GM23338 (cell line): ENCODE data around the gene EVL. TPM values are rescaled to one million over a fixed set of nuclear protein-coding genes. Genes with fewer than 3 reads are reported as not detected.

Experiments
- ATAC-seq: fragments of 200-7000 bp; cut with Tn5 transposase; 3 replicates; pipeline ENCODE4 v1.9.1; 2020
- DNase-seq: peaks from one replicate; pipeline ENCODE4 v3.0.0-alpha.2; 2015; ENCODE audit warnings: low spot score
- H2AFZ ChIP-seq: fragments of 200-600 bp; sonication (generic); 2 replicates; pipeline ENCODE4 v1.8.0; 2016; ENCODE audit warnings: antibody characterized with exemption, mild to moderate bottlenecking, moderate library complexity
- H3F3A ChIP-seq: fragments of 200-600 bp; sonication (generic); replicated peaks from 2 replicates; pipeline ENCODE4 v1.8.0; 2017; ENCODE audit warnings: antibody characterized with exemption, mixed run types, low read depth
- H3K27ac ChIP-seq: fragments of 200-600 bp; sonication (generic); 2 replicates; pipeline ENCODE4 v1.6.1; 2016; ENCODE audit warnings: low read depth
- H3K27me3 ChIP-seq: fragments of 200-600 bp; sonication (generic); 2 replicates; pipeline ENCODE4 v1.8.0; 2016; ENCODE audit warnings: mild to moderate bottlenecking, mixed run types, moderate library complexity; ENCODE audit not compliant: insufficient read depth
- H3K36me3 ChIP-seq: fragments of 200-600 bp; sonication (generic); 2 replicates; pipeline ENCODE4 v1.8.0; 2016; ENCODE audit warnings: mild to moderate bottlenecking; ENCODE audit not compliant: insufficient read depth
- H3K4me1 ChIP-seq: fragments of 200-600 bp; sonication (generic); 2 replicates; pipeline ENCODE4 v1.8.0; 2016; ENCODE audit warnings: mild to moderate bottlenecking, moderate library complexity; ENCODE audit not compliant: insufficient read depth
- H3K4me2 ChIP-seq: fragments of 200-600 bp; sonication (generic); 2 replicates; pipeline ENCODE4 v1.7.1; 2017; ENCODE audit warnings: mixed run types
- H3K4me3 ChIP-seq: fragments of 200-600 bp; sonication (generic); 2 replicates; pipeline ENCODE4 v1.6.1; 2016; ENCODE audit warnings: mixed run types
- H3K79me2 ChIP-seq: fragments of 200-600 bp; sonication (generic); replicated peaks from 2 replicates; pipeline ENCODE4 v1.8.0; 2017; ENCODE audit warnings: mild to moderate bottlenecking; ENCODE audit not compliant: insufficient read depth
- H3K9me2 ChIP-seq: fragments of 200-600 bp; sonication (generic); 2 replicates; pipeline ENCODE4 v1.8.0; 2017; ENCODE audit not compliant: insufficient read depth
- H4K20me1 ChIP-seq: fragments of 200-600 bp; sonication (generic); replicated peaks from 2 replicates; pipeline ENCODE4 v1.8.0; 2017; ENCODE audit warnings: mild to moderate bottlenecking; ENCODE audit not compliant: insufficient read depth
- H3K27ac Mint-ChIP-seq: 2 replicates; pipeline ENCODE4 v1.8.0; 2020; ENCODE audit warnings: inconsistent platforms, mild to moderate bottlenecking, moderate library complexity, mixed read lengths
- H3K27me3 Mint-ChIP-seq: 3 replicates; pipeline ENCODE4 v1.8.0; 2022; ENCODE audit warnings: low read depth, mild to moderate bottlenecking, moderate library complexity, mixed read lengths, inconsistent platforms; ENCODE audit not compliant: insufficient read depth, poor library complexity
- H3K36me3 Mint-ChIP-seq: 3 replicates; pipeline ENCODE4 v1.8.0; 2021; ENCODE audit warnings: low read depth, mild to moderate bottlenecking, inconsistent platforms, moderate library complexity, mixed read lengths
- H3K4me1 Mint-ChIP-seq: 3 replicates; pipeline ENCODE4 v1.8.0; 2020; ENCODE audit warnings: mild to moderate bottlenecking, inconsistent platforms, mixed read lengths
- H3K4me3 Mint-ChIP-seq: 3 replicates; pipeline ENCODE4 v1.8.0; 2021; ENCODE audit warnings: moderate library complexity, mild to moderate bottlenecking, inconsistent platforms, mixed read lengths
- H3K9me3 Mint-ChIP-seq: 3 replicates; pipeline ENCODE4 v1.8.0; 2020; ENCODE audit warnings: moderate library complexity, mild to moderate bottlenecking, inconsistent platforms, mixed read lengths
- CREB1 ChIP-seq: fragments of 250-450 bp; sonication (Bioruptor Pico); IDR thresholded peaks from 2 replicates; pipeline ENCODE4 v1.5.0; 2020; ENCODE audit warnings: low read depth, mild to moderate bottlenecking, moderate library complexity
- EZH2 ChIP-seq: fragments of 200-600 bp; sonication (generic); IDR thresholded peaks from one replicate; pipeline ENCODE4 v1.8.0; 2017; ENCODE audit warnings: antibody characterized with exemption, mild to moderate bottlenecking, low read depth; ENCODE audit not compliant: unreplicated experiment
- EZH2phosphoT487 ChIP-seq: fragments of 200-600 bp; sonication (generic); IDR thresholded peaks from one replicate; pipeline ENCODE4 v1.8.1; 2018; ENCODE audit warnings: antibody characterized with exemption; ENCODE audit not compliant: unreplicated experiment
- JUNB ChIP-seq: IDR thresholded peaks from one replicate; pipeline ENCODE4 v1.6.1; 2016; ENCODE audit warnings: antibody characterized with exemption; ENCODE audit not compliant: unreplicated experiment
- NANOG ChIP-seq: IDR thresholded peaks from 2 replicates; pipeline ENCODE4 v1.6.1; 2016; ENCODE audit warnings: antibody characterized with exemption, borderline replicate concordance
- POLR2AphosphoS5 ChIP-seq: IDR thresholded peaks from 2 replicates; pipeline ENCODE4 v1.6.1; 2016; ENCODE audit warnings: antibody characterized with exemption, low read depth
- STAT1 ChIP-seq: IDR thresholded peaks from one replicate; pipeline ENCODE4 v1.6.1; 2016; ENCODE audit warnings: antibody characterized with exemption; ENCODE audit not compliant: unreplicated experiment
- ZNF114 ChIP-seq: fragments of 250-450 bp; sonication (Bioruptor Pico); IDR thresholded peaks from 2 replicates; pipeline ENCODE4 v1.5.0; 2020; ENCODE audit warnings: mild to moderate bottlenecking, moderate library complexity
- ZNF331 ChIP-seq: fragments of 250-450 bp; sonication (Bioruptor Pico); IDR thresholded peaks from 2 replicates; pipeline ENCODE4 v1.5.0; 2020; ENCODE audit warnings: low read depth, mild to moderate bottlenecking, moderate library complexity
- polyA plus RNA-seq: library from polyadenylated mRNA; unstranded; fragments of >200 nt; fragmentation: Nextera tagmentation; extraction: Ambion mirVana; gene quantifications from 2 replicates; pipeline ENCODE4 v1.2.1, GENCODE V29; 2016
- total RNA-seq: library from RNA; depleted of rRNA; stranded (reverse); fragments of >200 nt; shearing (Covaris generic); gene quantifications from 2 replicates; pipeline ENCODE4 v1.2.3, GENCODE V29; 2014
- TF ChIP-seq, protein P1 (sequence below), 2 experiments: fragments of 200-600 bp in 1 of 2; sonication (generic) in 1 of 2; conservative IDR thresholded peaks; 2 replicates each; pipeline versions ENCODE4 v1.5.1 to v1.6.1; 2016 to 2017; ENCODE audit warnings: antibody characterized with exemption in 2 of 2, low read depth in 2 of 2, mild to moderate bottlenecking in 2 of 2, moderate library complexity in 1 of 2
- TF ChIP-seq, protein P2 (sequence below): IDR thresholded peaks from one replicate; pipeline ENCODE4 v1.6.1; 2018; ENCODE audit warnings: antibody characterized with exemption; ENCODE audit not compliant: unreplicated experiment
- TF ChIP-seq, protein P3 (sequence below): fragments of 250-450 bp; sonication (Bioruptor Pico); IDR thresholded peaks from 2 replicates; pipeline ENCODE4 v1.5.0; 2020; ENCODE audit warnings: mild to moderate bottlenecking, moderate library complexity
- TF ChIP-seq, protein P4 (sequence below): IDR thresholded peaks from 2 replicates; pipeline ENCODE4 v1.6.1; 2016; ENCODE audit warnings: antibody characterized with exemption

Gene EVL
- total and polyA plus RNA-seq, 2 experiments from 2014 or later, result 28.2 to 50.5 TPM

DNA sequence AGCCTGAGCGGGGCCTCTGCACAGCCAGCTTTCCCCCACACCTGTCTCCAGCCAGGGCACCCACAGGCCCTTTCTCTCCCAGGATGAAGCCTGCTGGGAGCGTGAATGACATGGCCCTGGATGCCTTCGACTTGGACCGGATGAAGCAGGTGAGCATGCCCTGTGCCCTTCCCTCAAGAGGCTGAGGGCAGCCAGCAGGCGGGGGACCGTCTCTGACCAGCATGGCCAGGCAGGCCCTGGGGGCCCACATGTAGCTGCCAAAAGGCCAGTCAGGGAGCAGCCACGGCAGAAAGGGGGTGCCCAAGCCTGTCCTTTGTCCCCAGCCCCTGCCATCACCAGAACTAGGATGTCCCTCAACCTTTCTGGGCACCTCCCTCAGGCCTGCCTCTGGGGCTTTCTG, 75.9 kb downstream of the EVL start:
- H3K4me2 ChIP-seq, result peak overlapping the region; percentile 29; the same call in 1 of the 2 replicates
- H3K4me3 Mint-ChIP-seq, result no peak overlapping the region
- H3K4me1 ChIP-seq, result peaks cover 4% of the 10 kb centered on the region; the same call in 1 of the 2 replicates
- peaks cover 9% of the 10 kb centered on the region for H3K4me1 Mint-ChIP-seq
- H3K36me3 ChIP-seq, result no peaks in the 10 kb centered on the region
- ATAC-seq (no peak), DNase-seq (no peak)
- peaks cover 8% of the 10 kb centered on the region for H3K27me3 Mint-ChIP-seq
- H3K27ac Mint-ChIP-seq, result no peak overlapping the region
- H3K79me2 ChIP-seq, result no peaks in the 10 kb centered on the region
- no peaks in the 10 kb centered on the region for H3K9me2 ChIP-seq
- H2AFZ ChIP-seq, result no peak overlapping the region
- H3F3A ChIP-seq, result no peaks in the 10 kb centered on the region
- TF ChIP-seq, protein P1, sequence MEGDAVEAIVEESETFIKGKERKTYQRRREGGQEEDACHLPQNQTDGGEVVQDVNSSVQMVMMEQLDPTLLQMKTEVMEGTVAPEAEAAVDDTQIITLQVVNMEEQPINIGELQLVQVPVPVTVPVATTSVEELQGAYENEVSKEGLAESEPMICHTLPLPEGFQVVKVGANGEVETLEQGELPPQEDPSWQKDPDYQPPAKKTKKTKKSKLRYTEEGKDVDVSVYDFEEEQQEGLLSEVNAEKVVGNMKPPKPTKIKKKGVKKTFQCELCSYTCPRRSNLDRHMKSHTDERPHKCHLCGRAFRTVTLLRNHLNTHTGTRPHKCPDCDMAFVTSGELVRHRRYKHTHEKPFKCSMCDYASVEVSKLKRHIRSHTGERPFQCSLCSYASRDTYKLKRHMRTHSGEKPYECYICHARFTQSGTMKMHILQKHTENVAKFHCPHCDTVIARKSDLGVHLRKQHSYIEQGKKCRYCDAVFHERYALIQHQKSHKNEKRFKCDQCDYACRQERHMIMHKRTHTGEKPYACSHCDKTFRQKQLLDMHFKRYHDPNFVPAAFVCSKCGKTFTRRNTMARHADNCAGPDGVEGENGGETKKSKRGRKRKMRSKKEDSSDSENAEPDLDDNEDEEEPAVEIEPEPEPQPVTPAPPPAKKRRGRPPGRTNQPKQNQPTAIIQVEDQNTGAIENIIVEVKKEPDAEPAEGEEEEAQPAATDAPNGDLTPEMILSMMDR (conservative IDR thresholded peaks at IDR 0.05; ENCODE audit: low read depth in 2 of 2), result no peak
- TF ChIP-seq JUNB, result no peak
- no peak for TF ChIP-seq EZH2phosphoT487
- TF ChIP-seq, protein P2, sequence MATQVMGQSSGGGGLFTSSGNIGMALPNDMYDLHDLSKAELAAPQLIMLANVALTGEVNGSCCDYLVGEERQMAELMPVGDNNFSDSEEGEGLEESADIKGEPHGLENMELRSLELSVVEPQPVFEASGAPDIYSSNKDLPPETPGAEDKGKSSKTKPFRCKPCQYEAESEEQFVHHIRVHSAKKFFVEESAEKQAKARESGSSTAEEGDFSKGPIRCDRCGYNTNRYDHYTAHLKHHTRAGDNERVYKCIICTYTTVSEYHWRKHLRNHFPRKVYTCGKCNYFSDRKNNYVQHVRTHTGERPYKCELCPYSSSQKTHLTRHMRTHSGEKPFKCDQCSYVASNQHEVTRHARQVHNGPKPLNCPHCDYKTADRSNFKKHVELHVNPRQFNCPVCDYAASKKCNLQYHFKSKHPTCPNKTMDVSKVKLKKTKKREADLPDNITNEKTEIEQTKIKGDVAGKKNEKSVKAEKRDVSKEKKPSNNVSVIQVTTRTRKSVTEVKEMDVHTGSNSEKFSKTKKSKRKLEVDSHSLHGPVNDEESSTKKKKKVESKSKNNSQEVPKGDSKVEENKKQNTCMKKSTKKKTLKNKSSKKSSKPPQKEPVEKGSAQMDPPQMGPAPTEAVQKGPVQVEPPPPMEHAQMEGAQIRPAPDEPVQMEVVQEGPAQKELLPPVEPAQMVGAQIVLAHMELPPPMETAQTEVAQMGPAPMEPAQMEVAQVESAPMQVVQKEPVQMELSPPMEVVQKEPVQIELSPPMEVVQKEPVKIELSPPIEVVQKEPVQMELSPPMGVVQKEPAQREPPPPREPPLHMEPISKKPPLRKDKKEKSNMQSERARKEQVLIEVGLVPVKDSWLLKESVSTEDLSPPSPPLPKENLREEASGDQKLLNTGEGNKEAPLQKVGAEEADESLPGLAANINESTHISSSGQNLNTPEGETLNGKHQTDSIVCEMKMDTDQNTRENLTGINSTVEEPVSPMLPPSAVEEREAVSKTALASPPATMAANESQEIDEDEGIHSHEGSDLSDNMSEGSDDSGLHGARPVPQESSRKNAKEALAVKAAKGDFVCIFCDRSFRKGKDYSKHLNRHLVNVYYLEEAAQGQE, result no peak
- TF ChIP-seq ZNF331 (CRISPR knock-in tag), result no peak
- no peak for TF ChIP-seq STAT1
- TF ChIP-seq CREB1 (CRISPR knock-in tag), result no peak
- no peak for TF ChIP-seq EZH2
- no peak for TF ChIP-seq ZNF114 (CRISPR knock-in tag)
- TF ChIP-seq, protein P3, sequence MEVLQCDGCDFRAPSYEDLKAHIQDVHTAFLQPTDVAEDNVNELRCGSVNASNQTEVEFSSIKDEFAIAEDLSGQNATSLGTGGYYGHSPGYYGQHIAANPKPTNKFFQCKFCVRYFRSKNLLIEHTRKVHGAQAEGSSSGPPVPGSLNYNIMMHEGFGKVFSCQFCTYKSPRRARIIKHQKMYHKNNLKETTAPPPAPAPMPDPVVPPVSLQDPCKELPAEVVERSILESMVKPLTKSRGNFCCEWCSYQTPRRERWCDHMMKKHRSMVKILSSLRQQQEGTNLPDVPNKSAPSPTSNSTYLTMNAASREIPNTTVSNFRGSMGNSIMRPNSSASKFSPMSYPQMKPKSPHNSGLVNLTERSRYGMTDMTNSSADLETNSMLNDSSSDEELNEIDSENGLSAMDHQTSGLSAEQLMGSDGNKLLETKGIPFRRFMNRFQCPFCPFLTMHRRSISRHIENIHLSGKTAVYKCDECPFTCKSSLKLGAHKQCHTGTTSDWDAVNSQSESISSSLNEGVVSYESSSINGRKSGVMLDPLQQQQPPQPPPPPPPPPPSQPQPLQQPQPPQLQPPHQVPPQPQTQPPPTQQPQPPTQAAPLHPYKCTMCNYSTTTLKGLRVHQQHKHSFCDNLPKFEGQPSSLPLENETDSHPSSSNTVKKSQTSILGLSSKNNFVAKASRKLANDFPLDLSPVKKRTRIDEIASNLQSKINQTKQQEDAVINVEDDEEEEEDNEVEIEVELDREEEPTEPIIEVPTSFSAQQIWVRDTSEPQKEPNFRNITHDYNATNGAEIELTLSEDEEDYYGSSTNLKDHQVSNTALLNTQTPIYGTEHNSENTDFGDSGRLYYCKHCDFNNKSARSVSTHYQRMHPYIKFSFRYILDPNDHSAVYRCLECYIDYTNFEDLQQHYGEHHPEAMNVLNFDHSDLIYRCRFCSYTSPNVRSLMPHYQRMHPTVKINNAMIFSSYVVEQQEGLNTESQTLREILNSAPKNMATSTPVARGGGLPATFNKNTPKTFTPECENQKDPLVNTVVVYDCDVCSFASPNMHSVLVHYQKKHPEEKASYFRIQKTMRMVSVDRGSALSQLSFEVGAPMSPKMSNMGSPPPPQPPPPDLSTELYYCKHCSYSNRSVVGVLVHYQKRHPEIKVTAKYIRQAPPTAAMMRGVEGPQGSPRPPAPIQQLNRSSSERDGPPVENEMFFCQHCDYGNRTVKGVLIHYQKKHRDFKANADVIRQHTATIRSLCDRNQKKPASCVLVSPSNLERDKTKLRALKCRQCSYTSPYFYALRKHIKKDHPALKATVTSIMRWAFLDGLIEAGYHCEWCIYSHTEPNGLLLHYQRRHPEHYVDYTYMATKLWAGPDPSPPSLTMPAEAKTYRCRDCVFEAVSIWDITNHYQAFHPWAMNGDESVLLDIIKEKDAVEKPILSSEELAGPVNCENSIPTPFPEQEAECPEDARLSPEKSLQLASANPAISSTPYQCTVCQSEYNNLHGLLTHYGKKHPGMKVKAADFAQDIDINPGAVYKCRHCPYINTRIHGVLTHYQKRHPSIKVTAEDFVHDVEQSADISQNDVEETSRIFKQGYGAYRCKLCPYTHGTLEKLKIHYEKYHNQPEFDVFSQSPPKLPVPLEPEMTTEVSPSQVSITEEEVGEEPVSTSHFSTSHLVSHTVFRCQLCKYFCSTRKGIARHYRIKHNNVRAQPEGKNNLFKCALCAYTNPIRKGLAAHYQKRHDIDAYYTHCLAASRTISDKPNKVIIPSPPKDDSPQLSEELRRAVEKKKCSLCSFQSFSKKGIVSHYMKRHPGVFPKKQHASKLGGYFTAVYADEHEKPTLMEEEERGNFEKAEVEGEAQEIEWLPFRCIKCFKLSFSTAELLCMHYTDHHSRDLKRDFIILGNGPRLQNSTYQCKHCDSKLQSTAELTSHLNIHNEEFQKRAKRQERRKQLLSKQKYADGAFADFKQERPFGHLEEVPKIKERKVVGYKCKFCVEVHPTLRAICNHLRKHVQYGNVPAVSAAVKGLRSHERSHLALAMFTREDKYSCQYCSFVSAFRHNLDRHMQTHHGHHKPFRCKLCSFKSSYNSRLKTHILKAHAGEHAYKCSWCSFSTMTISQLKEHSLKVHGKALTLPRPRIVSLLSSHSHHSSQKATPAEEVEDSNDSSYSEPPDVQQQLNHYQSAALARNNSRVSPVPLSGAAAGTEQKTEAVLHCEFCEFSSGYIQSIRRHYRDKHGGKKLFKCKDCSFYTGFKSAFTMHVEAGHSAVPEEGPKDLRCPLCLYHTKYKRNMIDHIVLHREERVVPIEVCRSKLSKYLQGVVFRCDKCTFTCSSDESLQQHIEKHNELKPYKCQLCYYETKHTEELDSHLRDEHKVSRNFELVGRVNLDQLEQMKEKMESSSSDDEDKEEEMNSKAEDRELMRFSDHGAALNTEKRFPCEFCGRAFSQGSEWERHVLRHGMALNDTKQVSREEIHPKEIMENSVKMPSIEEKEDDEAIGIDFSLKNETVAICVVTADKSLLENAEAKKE (CRISPR knock-in tag), result no peak
- no peak for TF ChIP-seq NANOG
- TF ChIP-seq, protein P4, sequence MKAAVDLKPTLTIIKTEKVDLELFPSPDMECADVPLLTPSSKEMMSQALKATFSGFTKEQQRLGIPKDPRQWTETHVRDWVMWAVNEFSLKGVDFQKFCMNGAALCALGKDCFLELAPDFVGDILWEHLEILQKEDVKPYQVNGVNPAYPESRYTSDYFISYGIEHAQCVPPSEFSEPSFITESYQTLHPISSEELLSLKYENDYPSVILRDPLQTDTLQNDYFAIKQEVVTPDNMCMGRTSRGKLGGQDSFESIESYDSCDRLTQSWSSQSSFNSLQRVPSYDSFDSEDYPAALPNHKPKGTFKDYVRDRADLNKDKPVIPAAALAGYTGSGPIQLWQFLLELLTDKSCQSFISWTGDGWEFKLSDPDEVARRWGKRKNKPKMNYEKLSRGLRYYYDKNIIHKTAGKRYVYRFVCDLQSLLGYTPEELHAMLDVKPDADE, result no peak
- no peak for TF ChIP-seq POLR2AphosphoS5
- H3K4me3 ChIP-seq, result no peak overlapping the region
- no peaks in the 10 kb centered on the region; the same call in 2 of the 3 replicates for H3K36me3 Mint-ChIP-seq
- no peaks in the 10 kb centered on the region for H4K20me1 ChIP-seq
- no peaks in the 10 kb centered on the region; the same call in 2 of the 3 replicates for H3K9me3 Mint-ChIP-seq
- no peaks in the 10 kb centered on the region for H3K27me3 ChIP-seq
- no peak overlapping the region for H3K27ac ChIP-seq
